ENCODE measurements around the gene SV2B.

SV2B gene

DNA sequence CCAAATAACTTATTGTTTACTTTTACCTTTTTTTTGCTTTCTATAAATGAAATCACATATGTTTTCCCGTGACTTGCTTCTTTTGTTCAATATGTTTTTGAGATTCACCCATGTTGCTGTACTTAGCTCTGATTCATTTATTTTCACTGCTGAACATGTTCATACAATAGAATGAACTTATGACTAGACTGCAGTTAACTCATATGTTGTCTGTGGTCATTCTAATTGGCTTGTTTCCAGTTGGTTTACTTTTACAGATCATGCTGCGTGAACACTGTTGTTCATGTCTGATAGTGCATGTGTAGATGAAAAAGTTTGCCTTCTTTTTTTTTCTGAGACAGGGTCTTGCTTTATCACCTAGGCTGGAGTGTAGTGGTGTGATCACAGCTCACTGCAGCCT is 31.6 kb upstream of the SV2B start:
- Histone ChIP-seq H3K27ac (ENCODE audit: extremely low read depth, low read depth, low read length) (no peak overlapping the region), H3K4me1 (ENCODE audit: control insufficient read depth, insufficient read depth, low read length) (no peaks in the 10 kb centered on the region), H3K36me3 (ENCODE audit: control insufficient read depth in 2 of 2, insufficient read depth in 1 of 2, low read length in 2 of 2) (no peaks in the 10 kb centered on the region), H3K9me3 (ENCODE audit: control insufficient read depth, insufficient read depth, low read depth, low read length) (no peaks in the 10 kb centered on the region), H3K4me3 (ENCODE audit: low read depth, low read length) (no peak overlapping the region)
- TF ChIP-seq ZNF133 (tag by site-specific recombination; IDR thresholded peaks at IDR 0.05) (no peak), SCRT2 (tag by site-specific recombination; IDR thresholded peaks at IDR 0.05) (no peak), PRDM1 (tag by site-specific recombination; IDR thresholded peaks at IDR 0.05) (no peak), ZBTB20 (tag by site-specific recombination; IDR thresholded peaks at IDR 0.05) (no peak), KLF9 (tag by site-specific recombination; IDR thresholded peaks at IDR 0.05; ENCODE audit: low read depth) (no peak), ZNF521 (tag by site-specific recombination; IDR thresholded peaks at IDR 0.05) (no peak)
- TF ChIP-seq, protein P1, sequence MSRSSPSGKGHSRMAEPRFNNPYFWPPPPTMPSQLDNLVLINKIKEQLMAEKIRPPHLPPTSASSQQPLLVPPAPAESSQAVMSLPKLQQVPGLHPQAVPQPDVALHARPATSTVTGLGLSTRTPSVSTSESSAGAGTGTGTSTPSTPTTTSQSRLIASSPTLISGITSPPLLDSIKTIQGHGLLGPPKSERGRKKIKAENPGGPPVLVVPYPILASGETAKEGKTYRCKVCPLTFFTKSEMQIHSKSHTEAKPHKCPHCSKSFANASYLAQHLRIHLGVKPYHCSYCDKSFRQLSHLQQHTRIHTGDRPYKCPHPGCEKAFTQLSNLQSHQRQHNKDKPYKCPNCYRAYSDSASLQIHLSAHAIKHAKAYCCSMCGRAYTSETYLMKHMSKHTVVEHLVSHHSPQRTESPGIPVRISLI (tag by site-specific recombination; IDR thresholded peaks at IDR 0.05): no peak
- TF ChIP-seq, protein P2, sequence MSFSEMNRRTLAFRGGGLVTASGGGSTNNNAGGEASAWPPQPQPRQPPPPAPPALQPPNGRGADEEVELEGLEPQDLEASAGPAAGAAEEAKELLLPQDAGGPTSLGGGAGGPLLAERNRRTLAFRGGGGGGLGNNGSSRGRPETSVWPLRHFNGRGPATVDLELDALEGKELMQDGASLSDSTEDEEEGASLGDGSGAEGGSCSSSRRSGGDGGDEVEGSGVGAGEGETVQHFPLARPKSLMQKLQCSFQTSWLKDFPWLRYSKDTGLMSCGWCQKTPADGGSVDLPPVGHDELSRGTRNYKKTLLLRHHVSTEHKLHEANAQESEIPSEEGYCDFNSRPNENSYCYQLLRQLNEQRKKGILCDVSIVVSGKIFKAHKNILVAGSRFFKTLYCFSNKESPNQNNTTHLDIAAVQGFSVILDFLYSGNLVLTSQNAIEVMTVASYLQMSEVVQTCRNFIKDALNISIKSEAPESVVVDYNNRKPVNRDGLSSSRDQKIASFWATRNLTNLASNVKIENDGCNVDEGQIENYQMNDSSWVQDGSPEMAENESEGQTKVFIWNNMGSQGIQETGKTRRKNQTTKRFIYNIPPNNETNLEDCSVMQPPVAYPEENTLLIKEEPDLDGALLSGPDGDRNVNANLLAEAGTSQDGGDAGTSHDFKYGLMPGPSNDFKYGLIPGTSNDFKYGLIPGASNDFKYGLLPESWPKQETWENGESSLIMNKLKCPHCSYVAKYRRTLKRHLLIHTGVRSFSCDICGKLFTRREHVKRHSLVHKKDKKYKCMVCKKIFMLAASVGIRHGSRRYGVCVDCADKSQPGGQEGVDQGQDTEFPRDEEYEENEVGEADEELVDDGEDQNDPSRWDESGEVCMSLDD (tag by site-specific recombination; IDR thresholded peaks at IDR 0.05): no peak
- TF ChIP-seq, protein P3, sequence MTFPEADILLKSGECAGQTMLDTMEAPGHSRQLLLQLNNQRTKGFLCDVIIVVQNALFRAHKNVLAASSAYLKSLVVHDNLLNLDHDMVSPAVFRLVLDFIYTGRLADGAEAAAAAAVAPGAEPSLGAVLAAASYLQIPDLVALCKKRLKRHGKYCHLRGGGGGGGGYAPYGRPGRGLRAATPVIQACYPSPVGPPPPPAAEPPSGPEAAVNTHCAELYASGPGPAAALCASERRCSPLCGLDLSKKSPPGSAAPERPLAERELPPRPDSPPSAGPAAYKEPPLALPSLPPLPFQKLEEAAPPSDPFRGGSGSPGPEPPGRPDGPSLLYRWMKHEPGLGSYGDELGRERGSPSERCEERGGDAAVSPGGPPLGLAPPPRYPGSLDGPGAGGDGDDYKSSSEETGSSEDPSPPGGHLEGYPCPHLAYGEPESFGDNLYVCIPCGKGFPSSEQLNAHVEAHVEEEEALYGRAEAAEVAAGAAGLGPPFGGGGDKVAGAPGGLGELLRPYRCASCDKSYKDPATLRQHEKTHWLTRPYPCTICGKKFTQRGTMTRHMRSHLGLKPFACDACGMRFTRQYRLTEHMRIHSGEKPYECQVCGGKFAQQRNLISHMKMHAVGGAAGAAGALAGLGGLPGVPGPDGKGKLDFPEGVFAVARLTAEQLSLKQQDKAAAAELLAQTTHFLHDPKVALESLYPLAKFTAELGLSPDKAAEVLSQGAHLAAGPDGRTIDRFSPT (tag by site-specific recombination; IDR thresholded peaks at IDR 0.05): no peak
- ChIA-PET POLR2A (no interaction called here), CTCF (interaction anchor here (0.7 to 2.1 kb wide), 6 partner anchors 12 to 1323 kb away, joined by 4 to 8 read pairs (median 5); no protein-coding TSS in a partner anchor)

DNA sequence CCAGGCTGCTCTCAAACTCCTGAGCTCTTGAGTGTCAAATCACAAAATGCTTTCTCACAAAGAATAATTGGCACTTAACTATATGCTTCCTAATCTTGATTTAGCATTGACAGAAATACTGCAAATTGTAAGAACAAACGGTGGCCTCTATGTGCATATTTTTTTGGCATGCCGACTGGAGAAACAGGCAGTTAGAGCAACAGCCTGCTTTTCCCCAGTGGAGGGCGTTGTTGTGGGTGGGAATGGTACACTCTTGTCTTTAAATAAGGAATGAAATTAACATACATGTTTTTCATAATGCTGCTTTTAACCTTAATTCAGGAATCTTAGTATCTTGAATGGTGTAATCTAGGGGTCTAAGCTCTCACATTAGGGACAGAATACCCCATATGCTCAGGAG is 31.1 kb upstream of the SV2B start:
- Histone ChIP-seq H3K9me3 (ENCODE audit: control insufficient read depth, insufficient read depth, low read depth, low read length) (no peaks in the 10 kb centered on the region), H3K27ac (ENCODE audit: extremely low read depth, low read depth, low read length) (no peak overlapping the region), H3K4me3 (ENCODE audit: low read depth, low read length) (no peak overlapping the region), H3K36me3 (ENCODE audit: control insufficient read depth in 2 of 2, insufficient read depth in 1 of 2, low read length in 2 of 2) (no peaks in the 10 kb centered on the region), H3K4me1 (ENCODE audit: control insufficient read depth, insufficient read depth, low read length) (no peaks in the 10 kb centered on the region)
- POLR2A ChIA-PET: no interaction called here
- TF ChIP-seq ZNF473 (tag by site-specific recombination; IDR thresholded peaks at IDR 0.05) (no peak), ZNF354C (tag by site-specific recombination; IDR thresholded peaks at IDR 0.05; ENCODE audit: borderline replicate concordance, low read depth) (no peak), MYNN (tag by site-specific recombination; IDR thresholded peaks at IDR 0.05; ENCODE audit: borderline replicate concordance) (no peak), ZNF2 (tag by site-specific recombination; IDR thresholded peaks at IDR 0.05) (no peak), ZNF626 (tag by site-specific recombination; IDR thresholded peaks at IDR 0.05) (no peak), ZFP3 (tag by site-specific recombination; IDR thresholded peaks at IDR 0.05; ENCODE audit: low read depth) (no peak), WT1 (tag by site-specific recombination; IDR thresholded peaks at IDR 0.05) (no peak), GLIS1 (tag by site-specific recombination; IDR thresholded peaks at IDR 0.05) (no peak), SETDB1 (IDR thresholded peaks at IDR 0.05; ENCODE audit: insufficient read length, low read length) (no peak), ZNF777 (tag by site-specific recombination; IDR thresholded peaks at IDR 0.05; ENCODE audit: borderline replicate concordance) (no peak)
- TF ChIP-seq, protein P4, sequence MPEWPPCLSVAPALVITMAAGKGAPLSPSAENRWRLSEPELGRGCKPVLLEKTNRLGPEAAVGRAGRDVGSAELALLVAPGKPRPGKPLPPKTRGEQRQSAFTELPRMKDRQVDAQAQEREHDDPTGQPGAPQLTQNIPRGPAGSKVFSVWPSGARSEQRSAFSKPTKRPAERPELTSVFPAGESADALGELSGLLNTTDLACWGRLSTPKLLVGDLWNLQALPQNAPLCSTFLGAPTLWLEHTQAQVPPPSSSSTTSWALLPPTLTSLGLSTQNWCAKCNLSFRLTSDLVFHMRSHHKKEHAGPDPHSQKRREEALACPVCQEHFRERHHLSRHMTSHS (tag by site-specific recombination; IDR thresholded peaks at IDR 0.05): no peak
- CTCF ChIA-PET: interaction anchor here (0.7 to 2.1 kb wide), 3 partner anchors 13 to 35 kb away, joined by 4 to 8 read pairs (median 7); no protein-coding TSS in a partner anchor
